CD14-positive monocyte (primary cell): ENCODE measurements around the gene STXBP6. TPM values are rescaled to one million over a fixed set of nuclear protein-coding genes. Genes with fewer than 3 reads are reported as not detected.

Experiments used
- DNase-seq, 3 donors: peaks; one replicate each; pipeline ENCODE4 v3.0.0-alpha.2; 2011 to 2022
- H2AFZ ChIP-seq: 2 replicates; pipeline ENCODE4 v1.6.0; 2012; ENCODE audit warnings: mild to moderate bottlenecking, low read depth, low read length, inconsistent platforms; ENCODE audit not compliant: insufficient read depth, poor library complexity, severe bottlenecking
- H3K27ac ChIP-seq, 2 donors: 1 replicate in 1 of 2; 2 replicates in 1 of 2; pipeline ENCODE4 v1.5.1; 2012 to 2013; ENCODE audit warnings: low read length in 2 of 2, control low read depth in 1 of 2, inconsistent platforms in 1 of 2, low read depth in 1 of 2, mild to moderate bottlenecking in 1 of 2
- H3K27me3 ChIP-seq, 2 donors: one replicate each; pipeline versions ENCODE4 v1.6.0 to v1.6.1; 2011 to 2013; ENCODE audit warnings: low read length in 2 of 2; ENCODE audit not compliant: control insufficient read depth in 2 of 2, insufficient read depth in 2 of 2
- H3K36me3 ChIP-seq, 2 donors: replicated peaks in 1 of 2; 1 replicate in 1 of 2; 2 replicates in 1 of 2; pipeline versions ENCODE4 v1.5.1 to v1.6.1; 2012 to 2013; ENCODE audit warnings: low read length in 2 of 2, control low read depth in 1 of 2, inconsistent platforms in 1 of 2, mild to moderate bottlenecking in 1 of 2; ENCODE audit not compliant: insufficient read depth in 2 of 2, control insufficient read depth in 1 of 2
- H3K4me1 ChIP-seq, 2 donors: 1 replicate in 1 of 2; 2 replicates in 1 of 2; pipeline versions ENCODE4 v1.5.1 to v1.6.1; 2012 to 2013; ENCODE audit warnings: low read length in 2 of 2, control low read depth in 1 of 2, inconsistent platforms in 1 of 2, mild to moderate bottlenecking in 1 of 2, moderate library complexity in 1 of 2; ENCODE audit not compliant: insufficient read depth in 2 of 2, control insufficient read depth in 1 of 2
- H3K4me2 ChIP-seq: replicated peaks from 2 replicates; pipeline ENCODE3; 2012; ENCODE audit warnings: low read length, moderate library complexity, mild to moderate bottlenecking; ENCODE audit not compliant: poor library complexity, severe bottlenecking; ENCODE audit errors: extremely low read depth
- H3K4me3 ChIP-seq, 3 experiments: fragments of 200-600 bp in 1 of 3; sonication (generic) in 1 of 3; replicated peaks in 1 of 3; 1 replicate in 2 of 3; 2 replicates in 1 of 3; pipeline ENCODE4 v1.5.1; 2011 to 2013; ENCODE audit warnings: low read length in 3 of 3, mild to moderate bottlenecking in 3 of 3, control low read depth in 2 of 3, low read depth in 2 of 3, inconsistent platforms in 1 of 3, moderate library complexity in 1 of 3
- H3K79me2 ChIP-seq: 2 replicates; pipeline ENCODE4 v1.6.0; 2012; ENCODE audit warnings: mild to moderate bottlenecking, control low read depth, inconsistent platforms, low read length, moderate library complexity; ENCODE audit not compliant: insufficient read depth
- H3K9ac ChIP-seq: 2 replicates; pipeline ENCODE4 v1.6.0; 2017; ENCODE audit warnings: low read length, mild to moderate bottlenecking; ENCODE audit not compliant: insufficient read depth, poor library complexity, severe bottlenecking
- H3K9me3 ChIP-seq, 2 donors: replicated peaks in 1 of 2; 1 replicate in 1 of 2; 2 replicates in 1 of 2; pipeline versions ENCODE4 v1.5.1 to v1.6.1; 2012 to 2013; ENCODE audit warnings: low read length in 2 of 2, control low read depth in 1 of 2; ENCODE audit not compliant: control insufficient read depth in 1 of 2, insufficient read depth in 1 of 2
- H4K20me1 ChIP-seq: 2 replicates; pipeline ENCODE4 v1.6.0; 2012; ENCODE audit warnings: mild to moderate bottlenecking, low read length, control low read depth, moderate library complexity; ENCODE audit not compliant: insufficient read depth
- H3K27ac Mint-ChIP-seq, 7 donors: one replicate each; pipeline ENCODE4 v1.8.0; 2020; ENCODE audit warnings: mild to moderate bottlenecking in 7 of 7, mixed read lengths in 7 of 7, moderate library complexity in 6 of 7, inconsistent platforms in 2 of 7
- H3K27me3 Mint-ChIP-seq, 3 donors: one replicate each; pipeline ENCODE4 v1.8.0; 2021 to 2022; ENCODE audit warnings: low read depth in 3 of 3, mild to moderate bottlenecking in 3 of 3, mixed read lengths in 3 of 3, moderate library complexity in 3 of 3, inconsistent platforms in 1 of 3
- H3K36me3 Mint-ChIP-seq, 2 donors: one replicate each; pipeline ENCODE4 v1.8.0; 2020; ENCODE audit warnings: mixed read lengths in 2 of 2, inconsistent platforms in 1 of 2, mild to moderate bottlenecking in 1 of 2
- H3K4me1 Mint-ChIP-seq: one replicate; pipeline ENCODE4 v1.8.0; 2020; ENCODE audit warnings: mild to moderate bottlenecking, mixed read lengths
- H3K4me3 Mint-ChIP-seq, 2 donors: one replicate each; pipeline ENCODE4 v1.8.0; 2020; ENCODE audit warnings: mild to moderate bottlenecking in 2 of 2, mixed read lengths in 2 of 2, moderate library complexity in 1 of 2
- H3K9me3 Mint-ChIP-seq, 7 donors: one replicate each; pipeline ENCODE4 v1.8.0; 2020 to 2022; ENCODE audit warnings: mixed read lengths in 7 of 7, mild to moderate bottlenecking in 6 of 7, moderate library complexity in 6 of 7, inconsistent platforms in 2 of 7
- WGBS: methylation state at CpG from one replicate; pipeline ENCODE4 v1.1.5; 2013; ENCODE audit warnings: missing lambda C conversion rate; ENCODE audit not compliant: insufficient coverage; 5-methylcytosine and 5-hydroxymethylcytosine counted together
- intact Hi-C, 2 donors: fragments of 100-400 bp; cut with micrococcal nuclease; formaldehyde crosslinking; loops; one replicate each; pipeline versions ENCODE4 v1.15.0 to v1.15.1; 2023
- polyA plus RNA-seq, 3 donors: library from polyadenylated mRNA; depleted of rRNA in 1 of 3; unstranded in 2 of 3; stranded (reverse) in 1 of 3; fragments of 300-500 nt in 2 of 3; fragments of >200 nt in 1 of 3; fragmentation: Illumina TruSeq in 2 of 3; gene quantifications; 1 replicate in 2 of 3; 2 replicates in 1 of 3; pipeline ENCODE4 v1.2.3, GENCODE V29; 2012 to 2021
- TF ChIP-seq, protein P1 (sequence below): fragments of 200-600 bp; IDR thresholded peaks from one replicate; pipeline ENCODE4 v1.8.0; 2022; ENCODE audit warnings: antibody characterized with exemption, mild to moderate bottlenecking

STXBP6 gene
- polyA plus RNA-seq, 3 donors = 0.05 to 0.25 (median 0.08) TPM

DNA sequence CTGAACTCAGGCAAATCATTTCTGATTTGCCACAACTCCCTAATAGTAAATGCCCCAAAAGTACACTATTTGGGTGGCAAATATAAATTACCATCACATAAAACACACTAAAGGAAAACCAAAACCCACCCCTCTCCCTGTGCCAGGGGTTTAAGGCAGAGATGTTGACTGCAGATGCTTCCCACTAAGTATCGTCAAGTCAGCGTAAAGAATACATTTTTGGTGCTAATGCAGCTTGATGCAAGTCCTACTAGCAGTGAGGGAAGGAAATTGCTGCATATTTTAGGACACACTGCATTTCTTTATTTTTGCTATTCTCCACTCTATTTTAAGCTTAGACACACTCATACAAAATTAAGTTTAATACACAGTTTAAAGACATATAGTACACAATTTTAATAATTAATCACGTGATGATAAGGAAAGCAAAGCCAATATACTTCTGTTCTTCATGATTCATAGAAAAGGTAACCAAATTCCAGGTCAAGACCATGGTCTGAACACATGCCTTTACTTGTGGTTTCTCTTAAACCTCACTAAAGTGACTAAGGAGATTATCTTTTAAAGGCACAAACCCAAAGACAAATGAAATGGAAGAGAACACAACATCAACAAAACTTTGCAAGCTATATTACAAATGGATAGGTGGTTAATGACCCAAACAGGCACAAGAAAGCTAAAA, 162.2 kb downstream of the STXBP6 start:
- TF ChIP-seq, protein P1, sequence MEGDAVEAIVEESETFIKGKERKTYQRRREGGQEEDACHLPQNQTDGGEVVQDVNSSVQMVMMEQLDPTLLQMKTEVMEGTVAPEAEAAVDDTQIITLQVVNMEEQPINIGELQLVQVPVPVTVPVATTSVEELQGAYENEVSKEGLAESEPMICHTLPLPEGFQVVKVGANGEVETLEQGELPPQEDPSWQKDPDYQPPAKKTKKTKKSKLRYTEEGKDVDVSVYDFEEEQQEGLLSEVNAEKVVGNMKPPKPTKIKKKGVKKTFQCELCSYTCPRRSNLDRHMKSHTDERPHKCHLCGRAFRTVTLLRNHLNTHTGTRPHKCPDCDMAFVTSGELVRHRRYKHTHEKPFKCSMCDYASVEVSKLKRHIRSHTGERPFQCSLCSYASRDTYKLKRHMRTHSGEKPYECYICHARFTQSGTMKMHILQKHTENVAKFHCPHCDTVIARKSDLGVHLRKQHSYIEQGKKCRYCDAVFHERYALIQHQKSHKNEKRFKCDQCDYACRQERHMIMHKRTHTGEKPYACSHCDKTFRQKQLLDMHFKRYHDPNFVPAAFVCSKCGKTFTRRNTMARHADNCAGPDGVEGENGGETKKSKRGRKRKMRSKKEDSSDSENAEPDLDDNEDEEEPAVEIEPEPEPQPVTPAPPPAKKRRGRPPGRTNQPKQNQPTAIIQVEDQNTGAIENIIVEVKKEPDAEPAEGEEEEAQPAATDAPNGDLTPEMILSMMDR = no peak
- WGBS = no CpG with 5 or more reads among the region's 3 CpGs
- DNase-seq = no peak

DNA sequence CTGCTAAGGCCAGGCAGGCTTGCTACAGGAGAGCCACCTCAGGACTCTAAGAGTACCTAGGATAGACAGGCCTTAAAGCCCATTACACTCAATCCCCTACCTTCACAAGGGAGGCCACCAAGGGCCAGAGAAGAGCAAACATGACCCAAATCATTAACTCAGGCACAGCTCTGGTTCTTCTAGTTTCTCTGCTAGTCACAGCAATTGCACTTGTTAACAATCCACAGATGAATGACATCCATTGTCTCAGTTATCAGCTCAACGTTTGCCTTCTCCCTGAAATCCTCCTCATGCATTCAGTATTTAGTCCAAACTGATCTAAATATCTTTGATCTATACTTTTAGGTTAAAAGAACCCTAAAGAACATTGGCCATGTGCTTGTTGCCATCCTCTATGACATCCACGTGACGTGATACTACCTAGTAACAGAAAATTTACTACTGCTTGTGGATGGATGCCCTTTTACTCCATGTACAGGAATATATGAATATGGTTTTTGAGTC, 164.5 kb downstream of the STXBP6 start:
- H3K27me3 ChIP-seq = no peaks in the 10 kb centered on the region
- peaks cover 0 to 2% (median 2%) of the 10 kb centered on the region in 3 donors for H3K27me3 Mint-ChIP-seq
- no peak overlapping the region for H3K27ac ChIP-seq
- H4K20me1 ChIP-seq = no peaks in the 10 kb centered on the region
- TF ChIP-seq, protein P1 = no peak
- DNase-seq = no peak
- no peak overlapping the region for H3K4me3 ChIP-seq
- H3K9ac ChIP-seq = no peak overlapping the region
- no peaks in the 10 kb centered on the region for H3K79me2 ChIP-seq
- peaks cover 8 to 10% of the 10 kb centered on the region in 2 donors for H3K4me1 ChIP-seq
- intact Hi-C loops = no loop called here
- H3K4me1 Mint-ChIP-seq = peaks cover 13% of the 10 kb centered on the region
- no peak overlapping the region for H2AFZ ChIP-seq
- H3K9me3 ChIP-seq = peaks cover 0 to 3% of the 10 kb centered on the region in 2 donors
- no CpG with 5 or more reads among the region's 3 CpGs for WGBS
- H3K36me3 Mint-ChIP-seq = no peaks in the 10 kb centered on the region
- H3K4me2 ChIP-seq = no peak overlapping the region
- H3K36me3 ChIP-seq = no peaks in the 10 kb centered on the region
- no peak overlapping the region for H3K4me3 Mint-ChIP-seq
- H3K9me3 Mint-ChIP-seq = peaks cover 0 to 5% (median 3%) of the 10 kb centered on the region in 7 donors
- H3K27ac Mint-ChIP-seq = no peak overlapping the region

More for the DNA sequence above, 162.2 kb downstream of the STXBP6 start:
- Histone ChIP-seq H2AFZ (no peak overlapping the region), H4K20me1 (no peaks in the 10 kb centered on the region), H3K4me2 (no peak overlapping the region), H3K4me1 (peaks cover 8 to 10% of the 10 kb centered on the region in 2 donors), H3K79me2 (no peaks in the 10 kb centered on the region), H3K9ac (no peak overlapping the region), H3K4me3 (no peak overlapping the region), H3K9me3 (peaks cover 0 to 3% of the 10 kb centered on the region in 2 donors), H3K36me3 (no peaks in the 10 kb centered on the region), H3K27me3 (no peaks in the 10 kb centered on the region), H3K27ac (no peak overlapping the region)
- Mint-ChIP-seq H3K4me3 (no peak overlapping the region), H3K27ac (no peak overlapping the region), H3K4me1 (peaks cover 13% of the 10 kb centered on the region), H3K9me3 (peaks cover 0 to 8% (median 4%) of the 10 kb centered on the region in 7 donors), H3K36me3 (no peaks in the 10 kb centered on the region), H3K27me3 (peaks cover 0 to 2% (median 2%) of the 10 kb centered on the region in 3 donors)
- intact Hi-C loops = no loop called here
